Spinal cord (tissue), 10 donors: ENCODE results near the gene HNRNPF. TPM values are rescaled to one million over a fixed set of nuclear protein-coding genes. Genes with fewer than 3 reads are reported as not detected.
"Not testable (repeated sequence)": the region's sequence is repeated elsewhere in the genome, so short reads cannot be mapped to it uniquely, and the experiment has no call there.

Experiments
- DNase-seq, 6 donors: peaks; one replicate each; pipeline versions ENCODE4 v3.0.0 to v3.0.0-alpha.2; 2013 to 2015; ENCODE audit warnings: low spot score in 6 of 6, low read depth in 4 of 6
- H3K27ac ChIP-seq: one replicate; pipeline ENCODE4 v1.5.1; 2013; ENCODE audit warnings: low read depth, low read length, control low read depth
- H3K27me3 ChIP-seq: one replicate; pipeline ENCODE4 v1.6.1; 2013; ENCODE audit warnings: low read length; ENCODE audit not compliant: control insufficient read depth, insufficient read depth
- H3K36me3 ChIP-seq: one replicate; pipeline ENCODE4 v1.6.1; 2013; ENCODE audit warnings: low read length; ENCODE audit not compliant: control insufficient read depth, insufficient read depth
- H3K4me1 ChIP-seq: one replicate; pipeline ENCODE4 v1.6.1; 2013; ENCODE audit warnings: low read length; ENCODE audit not compliant: control insufficient read depth, insufficient read depth
- H3K4me3 ChIP-seq: one replicate; pipeline ENCODE4 v1.5.1; 2013; ENCODE audit warnings: low read depth, low read length, control low read depth
- H3K9me3 ChIP-seq: one replicate; pipeline ENCODE4 v1.6.1; 2013; ENCODE audit warnings: low read length; ENCODE audit not compliant: control insufficient read depth, insufficient read depth
- WGBS: methylation state at CpG from one replicate; pipeline ENCODE4 v1.1.5; 2013; ENCODE audit warnings: missing lambda C conversion rate; ENCODE audit not compliant: insufficient coverage; 5-methylcytosine and 5-hydroxymethylcytosine counted together
- polyA plus RNA-seq, 2 donors: library from polyadenylated mRNA; unstranded; fragments of 120-200 nt; gene quantifications; one replicate each; pipeline ENCODE4 v1.2.1, GENCODE V29; 2013; ENCODE audit not compliant: insufficient read length in 2 of 2
- total RNA-seq, 2 donors: library from RNA; depleted of rRNA in 1 of 2; stranded (reverse); fragments of 120-200 nt in 1 of 2; fragments of >200 nt in 1 of 2; gene quantifications; one replicate each; pipeline versions ENCODE4 v1.2.3 to v1.2.4, GENCODE V29; 2013 to 2014
- donor health status: healthy.

Gene HNRNPF
- total and polyA plus RNA-seq, 4 donors, result 83.9 to 149 (median 123) TPM

DNA sequence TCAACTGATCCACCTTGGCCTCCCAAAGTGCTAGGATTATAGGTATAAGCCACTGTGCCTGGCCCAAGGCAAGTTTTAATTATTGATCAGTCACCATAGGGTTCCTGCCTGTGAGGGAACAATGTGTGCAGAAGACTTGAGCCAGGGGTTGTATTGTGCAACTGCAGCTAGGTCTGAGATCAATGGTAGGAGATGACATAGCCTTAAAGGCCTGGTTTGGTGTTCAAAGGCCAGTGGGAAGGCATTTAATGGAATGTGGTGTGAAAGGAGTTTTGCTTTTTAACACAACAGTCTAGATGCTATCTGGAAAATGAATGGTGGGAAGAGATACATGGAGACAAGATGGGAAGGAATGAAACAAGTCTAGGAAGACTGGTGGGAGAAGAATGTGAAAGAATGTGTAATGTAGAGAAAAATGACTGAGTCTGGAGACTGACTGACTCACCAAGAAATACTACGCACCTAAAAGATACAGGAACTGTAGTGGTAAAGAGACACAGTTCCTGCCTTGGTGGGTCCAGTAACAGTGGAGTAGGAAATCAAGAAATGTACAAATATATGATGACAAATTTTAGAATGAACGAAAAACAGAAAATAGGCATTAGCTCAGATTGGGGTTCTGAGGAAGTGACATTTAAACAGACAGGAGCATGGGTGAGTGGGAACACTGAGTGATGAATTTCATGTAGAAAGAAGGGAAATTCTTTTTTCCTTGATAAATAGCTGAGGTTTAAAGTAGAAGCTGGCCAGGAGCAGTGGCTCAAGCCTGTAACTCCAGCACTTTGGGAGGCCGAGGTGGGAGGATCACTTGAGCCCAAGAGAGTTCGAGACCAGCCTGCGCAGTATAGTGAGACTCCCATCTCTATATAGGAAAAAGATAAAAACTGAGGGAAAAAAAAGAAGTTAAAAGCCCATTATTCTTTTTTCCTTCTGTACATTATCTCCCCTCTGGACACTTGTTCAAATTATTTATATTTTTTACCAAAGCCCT lies 9.4 kb downstream of the HNRNPF start:
- peaks cover 25% of the 10 kb centered on the region for H3K4me1 ChIP-seq
- H3K4me3 ChIP-seq, result no peak overlapping the region
- H3K9me3 ChIP-seq, result no peaks in the 10 kb centered on the region
- H3K27me3 ChIP-seq, result no peaks in the 10 kb centered on the region
- no peak overlapping the region for H3K27ac ChIP-seq
- peaks cover 14% of the 10 kb centered on the region for H3K36me3 ChIP-seq
- WGBS, result no CpG with 5 or more reads among the region's 5 CpGs
- no peak for DNase-seq

DNA sequence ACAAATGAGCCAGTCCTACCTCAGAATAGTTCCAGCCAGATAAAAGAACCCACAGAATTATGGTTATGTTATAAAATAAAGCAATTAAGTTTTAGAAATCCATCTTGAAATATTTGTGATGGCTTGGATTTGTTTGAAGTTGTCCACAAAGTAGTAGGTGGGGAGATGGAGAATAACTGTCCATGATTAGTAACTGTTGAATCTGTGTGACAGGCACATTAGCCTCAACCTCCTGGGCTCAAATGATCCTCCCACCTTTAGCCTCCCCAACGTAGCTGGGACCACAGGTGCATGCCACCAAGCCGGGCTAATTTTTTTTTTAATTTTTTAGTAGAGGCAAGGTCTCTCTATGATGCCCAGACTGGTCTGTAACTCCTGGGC lies 10.1 kb downstream of the HNRNPF start:
- H3K4me3 ChIP-seq, result no peak overlapping the region
- H3K36me3 ChIP-seq, result peaks cover 13% of the 10 kb centered on the region
- H3K9me3 ChIP-seq, result no peaks in the 10 kb centered on the region
- H3K4me1 ChIP-seq, result peaks cover 25% of the 10 kb centered on the region
- no peak overlapping the region for H3K27ac ChIP-seq
- DNase-seq, result no peak
- H3K27me3 ChIP-seq, result no peaks in the 10 kb centered on the region
- 100% methylated on average over 1 of the region's 2 CpGs for WGBS

DNA sequence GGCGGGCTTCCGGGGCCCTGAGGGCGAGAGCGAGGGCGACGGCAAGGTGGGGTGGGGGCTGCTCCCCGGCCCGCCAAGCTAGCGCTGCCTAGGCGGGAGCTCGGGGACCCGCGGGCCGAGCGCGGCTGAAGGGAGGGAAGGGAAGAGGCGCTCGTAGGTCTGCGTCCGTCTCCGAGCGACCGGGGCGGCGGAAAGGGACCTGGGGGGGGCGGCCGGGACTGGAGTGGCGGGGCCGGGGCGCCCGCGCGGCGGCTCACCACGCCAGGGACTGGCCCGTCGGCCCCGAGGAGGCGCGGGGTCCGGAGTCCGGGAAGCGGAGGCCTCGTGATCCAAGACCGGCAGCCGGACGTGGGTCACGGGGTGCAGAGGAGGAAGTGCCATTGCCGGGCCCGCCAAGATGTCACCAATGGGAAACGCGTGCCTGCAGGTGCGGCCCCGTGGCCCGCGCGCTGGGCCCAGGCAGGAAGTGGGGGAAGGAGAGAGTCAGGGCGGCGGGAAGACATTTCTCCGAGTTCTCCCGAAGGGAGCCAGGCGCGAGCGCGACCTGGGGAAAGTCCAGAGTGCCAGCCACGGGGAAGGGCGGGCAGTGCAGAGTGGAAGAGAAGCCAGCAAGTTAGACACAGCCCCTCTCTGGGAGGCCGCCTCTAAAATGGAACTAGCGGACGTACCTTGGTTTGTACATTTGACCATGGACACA lies 11.9 kb downstream of the HNRNPF start:
- Histone ChIP-seq H3K4me1 (peaks cover 25% of the 10 kb centered on the region), H3K27ac (peak overlapping the region; percentile 87), H3K27me3 (no peaks in the 10 kb centered on the region), H3K36me3 (peaks cover 24% of the 10 kb centered on the region), H3K9me3 (no peaks in the 10 kb centered on the region), H3K4me3 (peak overlapping the region; percentile 66)
- WGBS, result under 1% methylated on average over 68 of the region's 70 CpGs
- peak in 3 of 6 donors; percentile 56 to 86 (median 84) for DNase-seq

DNA sequence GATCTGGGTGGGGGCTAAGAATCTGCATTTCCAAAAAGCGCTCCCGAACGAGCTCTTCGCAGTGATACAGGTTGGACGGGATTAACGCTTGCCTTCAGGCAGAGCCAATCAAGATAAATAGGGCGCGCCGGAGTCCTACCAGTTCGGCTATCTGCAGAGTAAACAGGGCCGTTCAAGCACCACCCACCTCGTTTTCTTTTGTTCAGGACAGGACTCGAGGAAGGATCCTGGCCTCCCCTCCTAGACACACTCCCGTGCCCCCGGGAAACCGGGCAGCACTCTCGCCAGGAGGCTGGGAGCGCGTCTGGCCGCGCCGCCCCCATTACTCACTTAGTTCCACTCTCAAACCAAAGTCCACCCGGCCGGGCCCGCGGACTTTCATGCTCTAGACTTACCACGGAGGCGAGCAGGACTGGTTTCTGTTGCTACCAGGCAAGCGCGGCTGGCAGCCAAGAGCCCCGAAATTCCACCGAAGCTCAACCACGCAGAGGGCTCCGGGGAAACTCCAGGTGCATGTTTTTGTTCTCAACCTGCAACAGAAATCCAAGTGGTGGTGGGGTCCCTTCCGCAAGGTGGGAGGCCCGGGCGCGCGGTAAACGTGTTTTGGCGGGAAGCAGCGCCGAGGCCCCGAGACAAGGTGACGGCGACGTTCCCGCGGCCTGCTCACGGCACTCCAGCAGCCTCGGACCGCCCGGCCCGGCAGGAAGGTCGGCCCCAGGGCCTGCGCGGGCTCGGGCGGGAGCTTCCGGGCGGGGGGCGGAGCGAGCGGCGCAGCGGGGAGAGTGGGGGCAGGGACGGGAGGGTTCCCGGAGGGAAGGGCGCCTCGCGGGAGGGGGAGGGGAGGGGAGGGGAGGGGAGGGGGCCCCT lies 12.7 kb downstream of the HNRNPF start:
- peak overlapping the region; percentile 76 for H3K27ac ChIP-seq
- H3K9me3 ChIP-seq, result no peaks in the 10 kb centered on the region
- 2% methylated on average over 55 of the region's 71 CpGs for WGBS
- H3K4me3 ChIP-seq, result peak overlapping the region; percentile 66
- peaks cover 29% of the 10 kb centered on the region for H3K36me3 ChIP-seq
- H3K4me1 ChIP-seq, result peaks cover 22% of the 10 kb centered on the region
- peak in 3 of 6 donors; percentile 39 to 88 (median 79) for DNase-seq
- no peaks in the 10 kb centered on the region for H3K27me3 ChIP-seq

DNA sequence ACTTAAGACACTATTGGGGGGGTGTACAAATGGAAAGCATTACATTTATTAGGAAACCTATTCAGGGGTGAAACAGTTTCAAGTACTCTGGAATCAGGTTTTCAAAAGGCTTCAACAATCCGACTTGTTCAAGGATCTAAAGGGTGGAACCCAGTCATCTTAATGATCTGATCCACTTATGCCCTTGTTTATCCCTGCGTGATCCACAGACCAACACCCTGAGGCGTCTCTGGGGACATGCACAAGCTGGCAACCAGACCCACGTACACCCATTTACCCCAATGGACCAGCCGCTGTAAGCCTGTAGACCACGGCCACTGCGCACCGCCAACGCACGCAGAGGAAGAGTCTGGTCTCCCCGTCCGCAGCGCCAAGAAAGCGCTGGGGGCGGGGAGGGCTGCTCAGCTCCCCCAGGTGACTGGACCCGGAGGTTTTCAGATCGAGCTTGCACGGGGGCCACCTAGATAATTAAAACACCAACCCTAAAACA lies 13.4 kb downstream of the HNRNPF start:
- Histone ChIP-seq H3K36me3 (peaks cover 33% of the 10 kb centered on the region), H3K4me1 (peaks cover 22% of the 10 kb centered on the region), H3K27me3 (no peaks in the 10 kb centered on the region), H3K9me3 (no peaks in the 10 kb centered on the region), H3K27ac (peak overlapping the region; percentile 76), H3K4me3 (peak overlapping the region; percentile 62)
- DNase-seq, result peak in 2 of 6 donors; percentile 9 to 42
- WGBS, result 10% methylated on average over 18 of the region's 18 CpGs

DNA sequence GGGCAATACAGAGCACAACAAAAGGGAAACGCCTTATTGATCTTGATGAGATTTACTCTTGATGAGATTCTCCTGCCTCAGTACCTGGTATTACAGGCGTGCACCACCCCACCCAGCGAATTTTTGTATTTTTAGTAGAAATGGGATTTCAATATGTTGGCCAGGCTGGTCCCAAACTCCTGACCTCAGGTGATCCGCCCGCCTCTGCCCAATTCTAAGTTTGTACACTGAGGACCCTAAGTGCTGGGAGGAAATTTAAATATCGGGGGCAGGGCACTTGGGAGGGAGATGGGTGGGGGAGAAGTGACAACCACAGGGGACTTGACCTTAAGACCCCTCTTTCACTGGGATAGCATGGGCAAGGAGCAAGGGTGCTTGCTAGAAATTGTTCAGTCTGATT lies 14.1 kb downstream of the HNRNPF start:
- H3K27me3 ChIP-seq, result no peaks in the 10 kb centered on the region
- H3K4me1 ChIP-seq, result peaks cover 22% of the 10 kb centered on the region
- WGBS, result 83% methylated on average over 5 of the region's 6 CpGs
- H3K36me3 ChIP-seq, result peaks cover 39% of the 10 kb centered on the region
- H3K27ac ChIP-seq, result no peak overlapping the region
- DNase-seq, result no peak
- no peak overlapping the region for H3K4me3 ChIP-seq
- H3K9me3 ChIP-seq, result no peaks in the 10 kb centered on the region

DNA sequence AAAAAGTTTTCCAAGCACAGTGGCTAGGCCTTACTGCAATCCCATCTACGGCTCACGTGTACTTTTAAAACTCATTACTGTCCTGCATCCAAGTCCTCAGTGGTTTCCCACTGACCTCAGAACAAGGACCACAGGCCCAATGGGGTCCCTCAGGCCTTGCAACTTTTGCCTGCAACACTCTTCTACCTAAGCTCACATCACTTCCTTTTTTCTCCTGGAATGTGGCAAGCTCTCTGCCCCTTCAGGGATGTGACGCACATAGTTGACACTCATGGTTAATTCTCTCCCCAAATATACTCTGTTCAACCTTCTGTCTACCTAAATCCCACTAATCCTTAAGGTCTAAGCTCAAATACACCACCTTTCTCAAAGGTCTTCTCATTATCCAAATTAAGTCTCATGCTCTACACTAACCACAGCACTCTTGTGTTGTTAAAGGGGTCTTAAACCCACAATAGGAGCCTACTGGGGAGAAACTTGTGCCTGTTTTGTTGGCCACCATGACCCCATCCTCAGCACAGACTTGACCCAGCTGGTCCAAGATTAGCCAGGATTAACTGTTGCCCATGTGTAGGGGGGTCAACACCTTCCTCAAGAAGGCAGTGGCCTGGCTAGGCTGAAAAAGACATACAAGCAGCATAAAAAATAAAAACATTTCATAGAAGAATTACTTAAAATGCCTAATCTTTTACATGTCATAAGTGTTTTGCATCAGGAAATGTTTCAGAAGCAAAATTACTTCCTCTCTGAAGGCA lies 15.2 kb downstream of the HNRNPF start:
- Histone ChIP-seq H3K27ac (no peak overlapping the region), H3K36me3 (peaks cover 44% of the 10 kb centered on the region), H3K9me3 (no peaks in the 10 kb centered on the region), H3K4me3 (no peak overlapping the region), H3K4me1 (peaks cover 22% of the 10 kb centered on the region), H3K27me3 (no peaks in the 10 kb centered on the region)
- WGBS, result 97% methylated on average over 3 of the region's 3 CpGs
- no peak for DNase-seq

DNA sequence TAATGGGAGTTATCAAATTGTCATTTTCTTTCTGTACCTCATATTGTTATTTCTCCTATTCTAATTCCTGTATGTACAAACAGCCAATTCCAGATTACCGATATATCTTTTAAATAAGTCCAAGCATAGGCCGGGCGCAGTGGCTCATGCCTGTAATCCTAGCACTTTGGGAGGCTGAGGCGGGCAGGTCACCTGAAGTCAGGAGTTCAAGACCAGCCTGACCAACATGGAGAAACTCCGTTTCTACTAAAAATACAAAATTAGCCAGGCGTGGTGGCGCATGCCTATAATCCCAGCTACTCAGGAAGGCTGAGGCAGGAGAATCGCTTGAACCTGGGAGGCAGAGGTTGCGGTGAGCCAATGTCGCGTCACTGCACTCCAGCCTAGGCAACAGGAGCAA lies 15.8 kb downstream of the HNRNPF start:
- H3K4me3 ChIP-seq, H3K9me3 ChIP-seq, H3K27me3 ChIP-seq, H3K27ac ChIP-seq, DNase-seq: not testable (repeated sequence)
- H3K36me3 ChIP-seq, result peaks cover 44% of the 10 kb centered on the region
- 96% methylated on average over 9 of the region's 11 CpGs for WGBS
- peaks cover 17% of the 10 kb centered on the region for H3K4me1 ChIP-seq
